ENCODE measurements around the gene RTN1. TPM values are rescaled to one million over a fixed set of nuclear protein-coding genes. Genes with fewer than 3 reads are reported as not detected.

The RTN1 gene
- total RNA-seq, 2 experiments from 2014 or later: not detected

- BruUV-seq (replicated peaks): no TSS peak
- no peak overlapping the region for H3K4me3 ChIP-seq (ENCODE audit: low read depth, low read length, poor library complexity, severe bottlenecking)
- H3K9me2 ChIP-seq (ENCODE audit: insufficient read depth, low read length): no peaks in the 10 kb centered on the region
- H3K79me2 ChIP-seq (ENCODE audit: insufficient read depth, low read depth, low read length): no peaks in the 10 kb centered on the region
- no peak overlapping the region for H3K4me2 ChIP-seq (ENCODE audit: low read length)
- intact Hi-C loops (cut with micrococcal nuclease; ENCODE audit: unreplicated experiment): no loop called here
- no peaks in the 10 kb centered on the region for H3K4me1 ChIP-seq (ENCODE audit: insufficient read depth, low read length, poor library complexity, severe bottlenecking)
- ChIA-PET CTCF (ENCODE audit: unreplicated experiment) (no interaction called here), POLR2A (interaction anchor here (0.6 kb wide), 1 partner anchor 46 kb away, joined by 5 read pairs; no protein-coding TSS in a partner anchor)
- no peak for DNase-seq (ENCODE audit: low spot score)
- no peaks in the 10 kb centered on the region for H4K20me1 ChIP-seq (ENCODE audit: insufficient read depth, low read length)
- H3K9me3 ChIP-seq (ENCODE audit: low read length): no peaks in the 10 kb centered on the region
- H3K36me3 ChIP-seq (ENCODE audit: insufficient read depth, low read length): no peaks in the 10 kb centered on the region
- H3K27ac ChIP-seq (ENCODE audit: low read depth, low read length, poor library complexity, severe bottlenecking): no peak overlapping the region
- H2AFZ ChIP-seq (ENCODE audit: low read length): no peak overlapping the region
- TF ChIP-seq EZH2phosphoT487 (IDR thresholded peaks at IDR 0.05; ENCODE audit: borderline replicate concordance, low read depth, low read length) (no peak), CTCF (conservative IDR thresholded peaks at IDR 0.05; ENCODE audit: low read length) (no peak)
These were observed 165.3 kb downstream of the RTN1 start for GRCh38 chr14:59705245-59705644.

DNA sequence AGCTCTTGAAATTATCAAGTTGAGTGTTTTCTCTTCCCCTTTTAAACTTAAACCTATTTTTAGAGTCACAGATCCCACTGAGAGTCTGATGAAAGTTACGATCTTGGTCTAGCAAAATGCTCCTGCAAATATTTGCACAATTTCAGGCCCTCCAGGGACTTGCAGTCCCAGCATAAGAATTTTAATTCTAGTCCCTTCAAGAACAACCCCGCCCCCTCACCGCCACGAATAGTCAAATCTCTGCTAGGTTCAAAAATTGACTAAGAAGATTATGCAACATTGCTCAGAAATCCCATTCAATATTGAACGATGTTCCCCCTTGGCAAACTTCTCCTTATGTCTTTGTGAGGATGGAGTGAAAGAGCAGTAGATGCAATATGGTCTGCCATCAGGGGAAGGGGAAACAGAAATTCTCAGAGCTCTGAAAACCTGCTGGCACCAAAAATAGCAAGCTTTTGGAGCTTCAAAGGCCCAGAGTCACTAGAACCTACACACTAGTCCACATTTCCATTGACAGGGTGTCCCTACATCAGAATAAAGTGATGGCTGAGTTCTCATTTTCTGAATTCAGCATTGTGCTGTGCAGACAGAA lies 166.4 kb downstream of the RTN1 start:
- intact Hi-C loops (cut with micrococcal nuclease; ENCODE audit: unreplicated experiment): no loop called here
- Histone ChIP-seq H2AFZ (ENCODE audit: low read length) (no peak overlapping the region), H3K4me2 (ENCODE audit: low read length) (no peak overlapping the region), H4K20me1 (ENCODE audit: insufficient read depth, low read length) (no peaks in the 10 kb centered on the region), H3K4me3 (ENCODE audit: low read depth, low read length, poor library complexity, severe bottlenecking) (no peak overlapping the region), H3K79me2 (ENCODE audit: insufficient read depth, low read depth, low read length) (no peaks in the 10 kb centered on the region), H3K9me3 (ENCODE audit: low read length) (no peaks in the 10 kb centered on the region), H3K27ac (ENCODE audit: low read depth, low read length, poor library complexity, severe bottlenecking) (no peak overlapping the region), H3K4me1 (ENCODE audit: insufficient read depth, low read length, poor library complexity, severe bottlenecking) (no peaks in the 10 kb centered on the region), H3K9me2 (ENCODE audit: insufficient read depth, low read length) (no peaks in the 10 kb centered on the region), H3K36me3 (ENCODE audit: insufficient read depth, low read length) (no peaks in the 10 kb centered on the region)
- POLR2A ChIA-PET: no interaction called here
- CTCF ChIA-PET (ENCODE audit: unreplicated experiment): no interaction called here
- DNase-seq (ENCODE audit: low spot score): no peak
- no peak for TF ChIP-seq EZH2phosphoT487 (IDR thresholded peaks at IDR 0.05; ENCODE audit: borderline replicate concordance, low read depth, low read length)
- TF ChIP-seq CTCF (conservative IDR thresholded peaks at IDR 0.05; ENCODE audit: low read length): no peak
- no TSS peak for BruUV-seq (replicated peaks)

GRCh38 chr14:59699442-59699841 lies 171.1 kb downstream of the RTN1 start:
- no peaks in the 10 kb centered on the region for H3K9me3 ChIP-seq (ENCODE audit: low read length)
- no peak for DNase-seq (ENCODE audit: low spot score)
- no peak overlapping the region for H3K4me2 ChIP-seq (ENCODE audit: low read length)
- H2AFZ ChIP-seq (ENCODE audit: low read length): no peak overlapping the region
- TF ChIP-seq EZH2phosphoT487 (IDR thresholded peaks at IDR 0.05; ENCODE audit: borderline replicate concordance, low read depth, low read length) (no peak), CTCF (conservative IDR thresholded peaks at IDR 0.05; ENCODE audit: low read length) (no peak)
- no peak overlapping the region for H3K4me3 ChIP-seq (ENCODE audit: low read depth, low read length, poor library complexity, severe bottlenecking)
- H3K79me2 ChIP-seq (ENCODE audit: insufficient read depth, low read depth, low read length): no peaks in the 10 kb centered on the region
- intact Hi-C loops (cut with micrococcal nuclease; ENCODE audit: unreplicated experiment): no loop called here
- no peaks in the 10 kb centered on the region for H4K20me1 ChIP-seq (ENCODE audit: insufficient read depth, low read length)
- POLR2A ChIA-PET: no interaction called here
- BruUV-seq (replicated peaks): no TSS peak
- no peaks in the 10 kb centered on the region for H3K36me3 ChIP-seq (ENCODE audit: insufficient read depth, low read length)
- CTCF ChIA-PET (ENCODE audit: unreplicated experiment): interaction anchor here (0.6 kb wide), 1 partner anchor 53 kb away, joined by 3 read pairs; no protein-coding TSS in a partner anchor
- no peaks in the 10 kb centered on the region for H3K4me1 ChIP-seq (ENCODE audit: insufficient read depth, low read length, poor library complexity, severe bottlenecking)
- H3K9me2 ChIP-seq (ENCODE audit: insufficient read depth, low read length): no peaks in the 10 kb centered on the region
- H3K27ac ChIP-seq (ENCODE audit: low read depth, low read length, poor library complexity, severe bottlenecking): no peak overlapping the region
